Measurements from ENCODE around the gene ACVR2A.

GRCh38 chr2:147977679-147978078 lies 132.8 kb downstream of the ACVR2A start:
- TF ChIP-seq POLR2AphosphoS5 (IDR thresholded peaks at IDR 0.05; ENCODE audit: low read depth, low read length) (no peak), SIN3A (IDR thresholded peaks at IDR 0.05; ENCODE audit: borderline replicate concordance, insufficient read depth, low read length) (no peak), FOXP2 (optimal IDR thresholded peaks at IDR 0.05; ENCODE audit: borderline replicate concordance, extremely low read depth, extremely low read length, insufficient read depth) (no peak), TAF1 (IDR thresholded peaks at IDR 0.05; ENCODE audit: borderline replicate concordance, insufficient read depth, low read length) (no peak)

All from PFSK-1 (cell line).